Heart left ventricle (tissue), 16 donors: ENCODE results near the gene SIRPD. TPM values are rescaled to one million over a fixed set of nuclear protein-coding genes. Genes with fewer than 3 reads are reported as not detected.

Experiments used
- ATAC-seq, 4 donors: fragments of 200-7000 bp; cut with Tn5 transposase; one replicate each; pipeline ENCODE4 v1.9.1; 2020 to 2022; ENCODE audit warnings: moderate library complexity in 4 of 4, mild to moderate bottlenecking in 3 of 4, moderate number of reproducible peaks in 1 of 4
- DNase-seq, 5 donors: peaks; one replicate each; pipeline ENCODE4 v3.0.0-alpha.2; 2020
- H3K27ac ChIP-seq, 12 donors: fragments of 200-600 bp; sonication (generic) in 4 of 12; one replicate each; pipeline versions ENCODE4 v1.5.0 to v1.8.0; 2016 to 2022; ENCODE audit warnings: mild to moderate bottlenecking in 2 of 12
- H3K27me3 ChIP-seq, 9 donors: fragments of 200-600 bp; sonication (generic) in 2 of 9; one replicate each; pipeline versions ENCODE4 v1.5.1 to v1.8.0; 2016 to 2022; ENCODE audit warnings: mild to moderate bottlenecking in 3 of 9
- H3K36me3 ChIP-seq, 9 donors: fragments of 200-600 bp; sonication (generic) in 2 of 9; one replicate each; pipeline versions ENCODE4 v1.5.0 to v1.8.0; 2018 to 2022; ENCODE audit warnings: mild to moderate bottlenecking in 2 of 9
- H3K4me1 ChIP-seq, 12 donors: fragments of 200-600 bp; sonication (generic) in 4 of 12; one replicate each; pipeline versions ENCODE4 v1.5.0 to v1.8.0; 2016 to 2022; ENCODE audit warnings: mild to moderate bottlenecking in 3 of 12
- H3K4me3 ChIP-seq, 12 donors: fragments of 200-600 bp; sonication (generic) in 4 of 12; one replicate each; pipeline versions ENCODE4 v1.5.0 to v1.8.0; 2017 to 2022; ENCODE audit warnings: mild to moderate bottlenecking in 9 of 12, moderate library complexity in 4 of 12
- H3K9me3 ChIP-seq, 12 donors: fragments of 200-600 bp; sonication (generic) in 4 of 12; one replicate each; pipeline versions ENCODE4 v1.5.0 to v1.8.0; 2016 to 2022; ENCODE audit warnings: mild to moderate bottlenecking in 1 of 12
- POLR2A ChIP-seq, 2 donors: fragments of 450-650 bp; IDR thresholded peaks; one replicate each; pipeline ENCODE4 v1.6.1; 2017; ENCODE audit warnings: antibody characterized with exemption in 2 of 2, mild to moderate bottlenecking in 2 of 2, moderate library complexity in 2 of 2
- WGBS, 4 donors: extraction: QIAGEN DNeasy Blood & Tissue Kit in 2 of 4; methylation state at CpG; one replicate each; pipeline versions ENCODE4 v1.1.5 to v1.1.7; 2013 to 2018; 5-methylcytosine and 5-hydroxymethylcytosine counted together
- intact Hi-C, 10 donors: fragments of 100-400 bp; cut with DNase I; formaldehyde crosslinking; loops; one replicate each; pipeline versions ENCODE4 v1.11.1 to v1.14.2; 2022
- polyA plus RNA-seq, 2 donors: library from polyadenylated mRNA; stranded (reverse); fragments of 200-250 nt; gene quantifications; one replicate each; pipeline ENCODE4 v1.2.3, GENCODE V29; 2013
- total RNA-seq, 9 donors: library from RNA; depleted of rRNA in 2 of 9; stranded (reverse); fragments of >200 nt in 2 of 9; fragmentation: NEBNext Ultra II Directional in 3 of 9; extraction: Animal tissue kit (Norgen Biotek cat#: 25700) in 3 of 9; gene quantifications; one replicate each; pipeline versions ENCODE4 v1.1.0 to v1.2.4, GENCODE V29; 2016 to 2023
- TF ChIP-seq, protein P1 (sequence below), 12 donors: fragments of 200-600 bp; sonication (generic) in 4 of 12; IDR thresholded peaks; one replicate each; pipeline versions ENCODE4 v1.5.0 to v1.8.0; 2018 to 2022; ENCODE audit warnings: antibody characterized with exemption in 12 of 12, mild to moderate bottlenecking in 5 of 12
- donor health status: ischemic (EF 13 %, LVEDD 7.1; RV severe dilation, severe dysfunction).
- donor health status: healthy with polysubstance abuse.
- donor health status: DM: no; HTN: yes; CAD: no.
- donor health status: DM: no; HTN: no; CAD: no.
- donor health status: ischemic (EF 25% LVEDD 6.9; RV normal size, moderate dysfunction).
- donor health status: ischemic (EF 25% LVEDD 5.7; RV mildly dilated, moderate dysfunction).
- donor health status: healthy.
- donor health status: DM: yes; HTN: yes; CAD: no.
- donor health status: ischemic (EF 35%, LVEDD 5.7; RV mildly dilated, moderate dysfunction).
- donor health status: nonischemic (EF 11% LVEDD 7.7; RV severe dilation, severe dysfunction).
- donor health status: DM: yes; HTN: yes; CAD: no.
- donor health status: PGD.
- donor health status: ischemic (EF 29% LVEDD 5.4; RV normal size, mild dysfunction).
- donor health status: nonischemic (EF 23%, LVEDD 6.1; RV moderate dilation, normal function).

SIRPD gene
- total and polyA plus RNA-seq, 11 donors: 1.1 TPM; not detected in 10

DNA sequence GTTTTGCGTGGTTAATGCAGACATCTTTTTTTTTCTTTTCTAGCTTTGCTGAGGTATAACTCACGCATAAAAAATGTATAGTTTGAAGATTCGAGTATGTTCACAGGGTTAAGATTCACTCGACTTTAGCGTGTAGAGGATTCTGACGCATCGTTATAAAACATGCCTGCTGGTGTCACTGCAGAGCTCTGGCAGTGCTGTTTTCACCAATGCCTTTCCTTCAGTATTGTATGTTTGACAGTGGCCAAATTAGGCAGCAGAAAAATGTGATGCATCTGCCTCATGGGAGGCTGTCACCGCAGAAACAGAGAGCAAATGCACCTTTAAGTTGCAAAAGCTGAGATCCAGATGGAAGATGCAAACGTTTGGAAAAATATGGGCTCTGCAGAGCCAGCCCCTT, 48.3 kb downstream of the SIRPD start:
- Histone ChIP-seq H3K9me3 (peaks cover 0 to 7% (median 0%) of the 10 kb centered on the region in 12 donors), H3K27ac (no peak overlapping the region), H3K4me3 (no peak overlapping the region), H3K36me3 (no peaks in the 10 kb centered on the region), H3K27me3 (peaks cover 0 to 6% (median 0%) of the 10 kb centered on the region in 9 donors), H3K4me1 (peaks cover 0 to 4% (median 0%) of the 10 kb centered on the region in 12 donors)
- 31 to 36% (median 35%) methylated on average over 9 of the region's 9 CpGs for WGBS, 4 donors
- ATAC-seq (peak in 1 of 4 donors; percentile 52), DNase-seq (no peak)
- intact Hi-C loops: no loop called here
- TF ChIP-seq POLR2A (IDR thresholded peaks at IDR 0.05): no peak
- TF ChIP-seq, protein P1, sequence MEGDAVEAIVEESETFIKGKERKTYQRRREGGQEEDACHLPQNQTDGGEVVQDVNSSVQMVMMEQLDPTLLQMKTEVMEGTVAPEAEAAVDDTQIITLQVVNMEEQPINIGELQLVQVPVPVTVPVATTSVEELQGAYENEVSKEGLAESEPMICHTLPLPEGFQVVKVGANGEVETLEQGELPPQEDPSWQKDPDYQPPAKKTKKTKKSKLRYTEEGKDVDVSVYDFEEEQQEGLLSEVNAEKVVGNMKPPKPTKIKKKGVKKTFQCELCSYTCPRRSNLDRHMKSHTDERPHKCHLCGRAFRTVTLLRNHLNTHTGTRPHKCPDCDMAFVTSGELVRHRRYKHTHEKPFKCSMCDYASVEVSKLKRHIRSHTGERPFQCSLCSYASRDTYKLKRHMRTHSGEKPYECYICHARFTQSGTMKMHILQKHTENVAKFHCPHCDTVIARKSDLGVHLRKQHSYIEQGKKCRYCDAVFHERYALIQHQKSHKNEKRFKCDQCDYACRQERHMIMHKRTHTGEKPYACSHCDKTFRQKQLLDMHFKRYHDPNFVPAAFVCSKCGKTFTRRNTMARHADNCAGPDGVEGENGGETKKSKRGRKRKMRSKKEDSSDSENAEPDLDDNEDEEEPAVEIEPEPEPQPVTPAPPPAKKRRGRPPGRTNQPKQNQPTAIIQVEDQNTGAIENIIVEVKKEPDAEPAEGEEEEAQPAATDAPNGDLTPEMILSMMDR (IDR thresholded peaks at IDR 0.05): peak in 6 of 12 donors; percentile 15 to 40 (median 24)

DNA sequence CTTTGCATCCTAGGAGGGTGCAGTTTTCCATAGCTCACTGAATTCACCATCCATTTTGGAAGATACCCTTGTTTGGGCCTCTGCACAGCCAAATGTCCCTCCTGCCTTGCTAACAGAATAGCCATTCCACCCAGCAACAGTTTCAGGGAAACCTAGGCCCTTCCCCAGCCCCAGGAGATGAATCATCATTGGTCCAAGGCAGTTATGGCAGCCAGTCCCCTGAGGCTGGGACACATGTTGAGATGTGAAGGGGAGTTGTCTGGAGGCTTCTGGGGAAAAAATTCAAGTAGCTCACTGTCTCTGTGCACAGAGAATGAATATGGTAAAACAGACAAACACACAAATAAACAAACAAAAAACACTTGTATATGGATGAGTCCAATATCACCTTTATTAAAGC, 48.9 kb downstream of the SIRPD start:
- no peak overlapping the region for H3K27ac ChIP-seq
- no peak overlapping the region for H3K4me3 ChIP-seq
- H3K4me1 ChIP-seq: peaks cover 0 to 4% (median 0%) of the 10 kb centered on the region in 12 donors
- peaks cover 0 to 7% (median 0%) of the 10 kb centered on the region in 12 donors for H3K9me3 ChIP-seq
- no peak for TF ChIP-seq POLR2A (IDR thresholded peaks at IDR 0.05)
- TF ChIP-seq, protein P1 (IDR thresholded peaks at IDR 0.05): no peak
- no peak for ATAC-seq
- no peaks in the 10 kb centered on the region for H3K36me3 ChIP-seq
- intact Hi-C loops: no loop called here
- DNase-seq: no peak
- peaks cover 0 to 6% (median 0%) of the 10 kb centered on the region in 9 donors for H3K27me3 ChIP-seq

GRCh38 chr20:1507276-1507675, 50.2 kb downstream of the SIRPD start:
- no peak for DNase-seq
- H3K36me3 ChIP-seq: no peaks in the 10 kb centered on the region
- ATAC-seq: no peak
- H3K9me3 ChIP-seq: peaks cover 0 to 7% (median 0%) of the 10 kb centered on the region in 12 donors
- no peaks in the 10 kb centered on the region for H3K27me3 ChIP-seq
- no peak overlapping the region for H3K27ac ChIP-seq
- H3K4me3 ChIP-seq: no peak overlapping the region
- intact Hi-C loops: no loop called here
- peaks cover 0 to 4% (median 0%) of the 10 kb centered on the region in 12 donors for H3K4me1 ChIP-seq
- no peak for TF ChIP-seq POLR2A (IDR thresholded peaks at IDR 0.05)
- TF ChIP-seq, protein P1 (IDR thresholded peaks at IDR 0.05): no peak
- 64 to 84% (median 74%) methylated on average over 3 of the region's 3 CpGs for WGBS, 4 donors

DNA sequence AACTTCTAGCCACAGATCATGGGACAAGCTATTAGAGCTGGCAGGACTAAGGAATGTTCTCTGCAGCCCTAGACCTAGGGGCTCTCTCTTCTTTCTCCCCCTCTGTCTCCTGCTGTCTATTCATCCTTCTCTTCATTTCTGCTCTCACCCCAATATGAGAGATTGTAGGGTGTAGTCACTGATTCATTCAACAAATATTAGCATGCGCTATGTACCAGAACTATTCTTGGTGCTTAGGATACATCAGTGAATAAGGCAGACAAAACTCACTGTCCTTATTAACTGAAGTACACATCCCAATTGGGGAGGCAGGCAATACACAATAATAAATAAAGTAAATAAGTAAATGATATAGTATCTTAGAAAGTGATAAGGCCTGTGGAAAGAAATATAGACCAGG, 51.6 kb downstream of the SIRPD start:
- TF ChIP-seq POLR2A (IDR thresholded peaks at IDR 0.05): no peak
- TF ChIP-seq, protein P1 (IDR thresholded peaks at IDR 0.05): no peak
- 0 to 96% (median 71%) methylated on average over 1 of the region's 1 CpG for WGBS, 4 donors

More for the DNA sequence above, 51.6 kb downstream of the SIRPD start:
- H3K4me1 ChIP-seq: peaks cover 0 to 4% (median 0%) of the 10 kb centered on the region in 12 donors
- H3K36me3 ChIP-seq: no peaks in the 10 kb centered on the region
- DNase-seq (no peak), ATAC-seq (no peak)
- no peak overlapping the region for H3K27ac ChIP-seq
- peaks cover 0 to 13% (median 0%) of the 10 kb centered on the region in 12 donors for H3K9me3 ChIP-seq
- intact Hi-C loops: no loop called here
- H3K27me3 ChIP-seq: no peaks in the 10 kb centered on the region
- H3K4me3 ChIP-seq: no peak overlapping the region
